Measurements from ENCODE around the gene PPIL4.
A peak's percentile ranks its signal among the peaks of the same experiment; 100 is the strongest.

PPIL4 gene, protein sequence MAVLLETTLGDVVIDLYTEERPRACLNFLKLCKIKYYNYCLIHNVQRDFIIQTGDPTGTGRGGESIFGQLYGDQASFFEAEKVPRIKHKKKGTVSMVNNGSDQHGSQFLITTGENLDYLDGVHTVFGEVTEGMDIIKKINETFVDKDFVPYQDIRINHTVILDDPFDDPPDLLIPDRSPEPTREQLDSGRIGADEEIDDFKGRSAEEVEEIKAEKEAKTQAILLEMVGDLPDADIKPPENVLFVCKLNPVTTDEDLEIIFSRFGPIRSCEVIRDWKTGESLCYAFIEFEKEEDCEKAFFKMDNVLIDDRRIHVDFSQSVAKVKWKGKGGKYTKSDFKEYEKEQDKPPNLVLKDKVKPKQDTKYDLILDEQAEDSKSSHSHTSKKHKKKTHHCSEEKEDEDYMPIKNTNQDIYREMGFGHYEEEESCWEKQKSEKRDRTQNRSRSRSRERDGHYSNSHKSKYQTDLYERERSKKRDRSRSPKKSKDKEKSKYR

DNA sequence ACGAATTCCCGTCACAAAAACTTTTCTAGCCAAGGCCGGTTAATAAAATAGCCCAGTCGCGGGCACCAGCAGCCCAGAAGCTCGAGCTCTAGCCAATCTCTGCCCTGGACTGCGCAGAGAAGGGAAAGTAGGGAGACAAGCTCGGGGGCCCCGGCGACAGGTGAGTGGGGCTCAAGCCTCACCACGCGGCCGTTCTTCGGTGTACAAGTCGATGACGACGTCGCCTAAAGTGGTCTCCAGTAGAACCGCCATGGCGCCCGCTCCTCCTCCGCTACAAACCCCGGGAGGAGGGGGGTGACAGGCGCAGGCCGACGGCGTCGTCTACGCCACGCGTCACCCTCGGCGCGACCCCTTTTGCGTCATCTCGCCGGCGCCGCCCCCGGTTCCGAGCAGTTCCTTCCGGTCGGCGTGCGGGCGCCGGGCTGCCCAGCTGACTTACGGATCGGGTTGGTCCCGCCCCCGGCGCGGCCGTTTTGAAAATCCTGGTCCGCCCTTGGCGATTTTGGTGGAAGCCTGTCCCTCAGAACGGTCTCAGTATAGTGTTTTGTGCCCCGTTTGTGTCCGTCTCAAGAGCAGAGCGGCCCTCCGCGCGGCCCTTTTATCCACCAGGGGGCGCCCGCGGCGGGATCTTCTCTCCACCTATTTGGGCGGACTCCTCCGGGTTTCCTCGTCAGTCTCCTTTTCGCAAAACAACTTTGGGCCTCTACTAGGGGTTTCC lies at the start of gene PPIL4:
PPIL4 (minus strand) TSS at position 290 of the 718 bp plus-strand sequence; CDS start at position 252, 38 bp downstream.
- DNase-seq: peak; percentile 91 to 95

DNA sequence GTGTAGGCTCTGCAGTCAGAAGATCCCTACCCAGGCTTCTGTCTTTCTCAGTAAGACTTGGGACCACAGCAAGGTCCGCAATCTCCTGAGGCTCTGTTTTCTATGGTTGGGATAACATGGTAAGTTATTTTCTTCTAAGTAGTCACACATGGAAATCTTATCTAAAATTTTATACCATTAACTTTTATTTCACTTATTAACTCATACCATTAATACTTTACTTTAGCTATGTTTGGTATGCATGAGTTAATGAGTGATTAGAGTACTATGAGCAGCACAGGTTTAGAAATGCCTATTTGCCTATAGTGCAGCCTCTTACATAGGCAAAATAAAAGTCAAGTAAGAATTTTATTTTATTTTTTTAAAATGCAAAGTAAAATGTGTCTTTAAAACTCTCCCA lies 47.6 kb upstream of the PPIL4 start:
- DNase-seq: no peak

DNA sequence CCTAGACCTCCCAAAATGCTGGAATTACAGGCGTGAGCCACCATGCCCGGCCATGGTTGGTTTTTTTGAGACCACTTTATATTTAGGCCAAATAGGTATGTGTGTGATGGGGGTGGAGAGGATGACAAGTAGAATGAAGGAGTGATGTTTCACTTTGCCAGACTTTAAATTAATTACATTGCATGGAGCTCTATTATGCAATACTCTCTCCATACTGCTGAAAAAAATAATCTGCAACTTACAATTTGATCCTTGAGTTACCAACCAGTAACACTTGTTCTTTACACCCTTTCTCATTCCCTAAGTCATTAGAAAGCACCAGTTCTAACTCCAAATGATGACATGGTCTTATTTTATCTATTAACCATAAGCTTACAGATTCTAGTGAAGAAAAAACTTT lies 47.1 kb upstream of the PPIL4 start:
- DNase-seq: no peak

DNA sequence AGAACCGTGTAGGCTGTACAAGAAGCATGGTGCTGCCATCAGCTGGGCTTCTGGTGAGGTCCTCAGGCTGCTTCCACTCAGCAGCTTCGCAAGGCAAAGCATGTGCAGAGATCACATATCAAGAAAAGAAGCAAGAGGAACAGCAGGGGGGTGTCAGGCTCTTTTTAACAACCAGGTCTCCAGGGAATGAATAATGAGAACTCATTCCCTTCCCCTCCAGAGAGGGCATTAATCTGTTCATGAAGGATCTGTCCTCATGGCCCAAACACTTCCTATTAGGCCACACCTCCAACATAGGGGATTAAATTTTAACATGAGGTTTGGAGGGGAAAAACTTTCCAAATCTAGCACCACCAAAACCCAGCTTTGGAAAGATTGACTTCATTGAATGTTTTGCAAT lies 40.3 kb upstream of the PPIL4 start:
- no peak for DNase-seq

DNA sequence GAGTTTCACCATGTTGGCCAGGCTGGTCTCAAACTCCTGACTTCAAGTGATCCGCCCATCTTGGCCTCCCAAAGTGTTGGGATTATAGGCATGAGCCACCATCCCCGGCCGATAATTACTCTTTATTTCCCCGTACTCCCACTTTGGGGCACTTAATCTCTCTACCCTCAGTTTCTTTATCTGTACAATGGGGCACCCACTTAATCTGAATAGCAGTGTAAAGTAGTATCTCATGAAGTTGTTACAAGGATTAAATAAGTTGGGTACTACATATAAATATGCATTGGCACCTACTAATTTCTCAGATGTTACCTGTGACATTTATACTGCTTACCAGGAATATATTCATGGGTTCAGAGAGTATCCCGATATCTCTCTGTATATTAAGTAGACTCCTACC lies 35.5 kb upstream of the PPIL4 start:
- DNase-seq: no peak

DNA sequence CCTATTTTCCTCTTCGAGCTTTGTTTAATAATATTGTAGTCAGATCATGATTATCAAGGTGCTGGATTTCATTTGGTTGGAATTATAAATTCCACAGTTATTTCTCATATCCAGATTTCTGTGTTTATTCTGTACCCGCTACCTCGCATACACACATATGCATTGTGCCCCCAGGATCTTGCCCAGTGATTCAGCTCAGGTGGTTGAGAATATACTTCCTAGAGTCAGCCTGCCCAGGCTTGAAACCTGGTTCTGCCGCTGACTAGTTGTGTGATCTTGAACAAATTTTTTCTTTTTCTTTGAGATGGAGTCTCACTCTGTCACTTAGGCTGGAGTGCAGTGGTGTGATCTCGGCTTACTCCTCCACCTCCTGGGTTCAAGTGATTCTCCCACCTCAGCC lies 35.0 kb upstream of the PPIL4 start:
- no peak for DNase-seq

DNA sequence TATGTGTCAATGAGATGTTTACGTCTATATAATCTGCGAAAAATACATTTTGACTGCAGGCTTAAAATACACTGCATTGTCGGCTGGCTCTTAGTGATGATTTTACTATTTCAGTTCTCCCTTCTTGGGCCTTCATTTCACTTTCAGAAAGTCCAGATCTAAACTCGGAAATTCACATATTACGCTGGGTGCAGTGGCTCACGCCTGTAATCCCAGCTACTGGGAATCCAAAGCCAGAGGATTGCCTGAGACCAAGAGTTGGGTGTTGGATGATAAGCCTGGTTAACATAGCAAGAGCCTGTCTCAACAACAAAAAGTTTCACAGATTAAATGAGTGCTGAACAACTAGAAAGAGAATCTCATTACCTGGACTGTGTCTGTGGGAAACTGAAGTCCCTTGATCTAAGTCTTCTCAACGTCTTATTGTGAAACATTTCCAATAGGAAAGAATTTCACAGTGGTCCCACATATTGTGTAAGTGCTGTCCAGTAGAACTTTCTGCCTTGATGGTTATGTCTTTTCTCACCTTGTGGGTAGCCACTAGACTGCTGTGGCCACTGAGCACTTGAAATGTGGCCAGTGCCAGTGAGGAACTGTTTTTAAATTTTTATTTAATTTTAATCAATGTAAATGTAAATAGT lies 22.2 kb upstream of the PPIL4 start:
- DNase-seq: no peak

DNA sequence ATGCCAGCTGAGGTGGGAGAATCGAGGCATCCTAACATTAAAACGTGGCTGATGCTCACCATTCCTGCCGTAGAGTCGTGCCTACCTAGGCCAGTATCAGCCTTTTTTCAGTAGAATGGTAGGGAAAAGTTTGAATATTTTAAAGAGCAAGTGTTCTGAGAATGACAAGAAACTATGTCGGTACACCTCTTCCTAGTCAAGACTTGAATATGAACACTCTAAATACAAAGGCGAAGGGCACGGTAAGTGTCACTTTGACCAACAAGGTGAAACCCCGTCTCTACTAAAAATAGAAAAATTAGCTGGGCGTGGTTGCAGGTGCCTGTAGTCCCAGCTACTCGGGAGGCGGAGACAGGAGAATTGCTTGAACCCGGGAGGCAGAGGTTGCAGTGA lies 21.3 kb upstream of the PPIL4 start:
- DNase-seq: no peak

DNA sequence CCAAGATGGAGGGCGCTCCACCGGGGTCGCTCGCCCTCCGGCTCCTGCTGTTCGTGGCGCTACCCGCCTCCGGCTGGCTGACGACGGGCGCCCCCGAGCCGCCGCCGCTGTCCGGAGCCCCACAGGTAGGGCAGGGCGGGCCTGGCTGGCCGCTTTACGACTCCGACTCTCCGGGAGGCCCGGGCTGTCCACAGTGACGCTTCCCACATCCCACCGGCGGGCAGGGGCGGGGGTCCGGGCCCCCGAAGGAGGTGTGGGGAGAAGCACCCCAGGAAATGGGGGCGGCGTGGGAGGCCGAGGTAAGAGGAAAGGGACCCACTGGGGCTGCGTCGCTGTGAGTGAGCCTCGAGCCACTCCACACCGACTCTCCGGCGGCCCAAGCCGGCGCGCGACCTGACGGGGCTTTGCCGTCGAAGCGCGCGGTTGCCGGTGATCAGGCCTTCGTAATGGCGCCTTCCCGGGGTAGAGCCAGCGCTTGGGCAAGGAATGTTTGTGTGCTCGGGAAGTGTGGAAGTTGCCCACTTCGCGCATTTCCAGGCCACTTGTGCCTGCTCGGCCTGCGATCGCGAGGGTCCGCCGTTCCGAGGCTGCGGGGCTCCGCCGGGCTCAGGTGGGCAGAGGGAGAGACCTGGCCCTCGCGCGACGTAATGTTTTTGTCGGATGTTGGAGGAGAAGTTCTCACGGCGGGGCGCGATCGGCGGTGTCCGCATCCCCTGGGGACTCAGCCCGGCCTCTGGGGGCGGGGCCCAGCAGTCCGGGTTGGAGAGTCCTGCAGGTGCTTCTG lies 20.8 kb upstream of the PPIL4 start:
- peak in 1 of 2 experiments; percentile 24 for DNase-seq

DNA sequence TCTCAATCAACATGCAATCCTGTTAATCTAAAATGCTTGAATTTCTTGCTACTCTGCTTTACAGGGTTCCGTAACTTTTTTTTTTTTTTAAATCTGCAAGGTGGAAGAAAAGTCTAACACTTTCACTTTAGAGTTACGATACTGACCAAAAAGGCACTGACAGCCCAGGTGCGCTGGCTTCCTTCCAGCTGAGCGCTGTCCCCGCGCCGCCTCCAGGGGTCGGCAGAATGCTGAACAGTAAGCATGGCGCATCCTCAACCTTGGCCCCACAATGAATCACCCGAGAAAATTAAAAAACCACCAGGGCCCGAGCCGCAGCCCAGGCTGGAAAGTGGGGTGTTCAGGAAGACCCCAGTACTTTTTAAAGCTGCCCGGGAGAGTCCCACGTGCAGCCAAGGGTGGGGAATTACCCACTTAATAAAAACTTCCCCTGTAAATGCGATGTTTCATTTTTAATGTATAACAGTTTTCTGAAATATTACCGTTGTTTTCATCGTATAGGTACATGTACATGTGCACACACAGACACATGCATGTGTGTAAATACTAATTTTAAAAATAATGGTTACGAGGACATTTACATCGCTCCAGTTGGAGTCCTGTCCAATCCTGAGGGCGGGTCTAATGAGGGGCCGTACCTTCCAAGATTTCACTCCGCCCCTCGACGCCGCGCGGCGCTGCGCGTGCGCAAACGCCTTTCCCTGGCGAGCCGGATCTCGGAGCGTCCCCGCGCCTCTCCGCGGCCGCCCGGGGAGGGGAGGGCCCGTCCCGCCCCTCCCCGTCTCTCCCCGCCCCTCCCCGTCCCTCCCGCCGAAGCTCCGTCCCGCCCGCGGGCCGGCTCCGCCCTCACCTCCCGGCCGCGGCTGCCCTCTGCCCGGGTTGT lies 19.9 kb upstream of the PPIL4 start, which contains the start of gene GINM1:
GINM1 (plus strand) TSS at position 849 of the 883 bp plus-strand sequence. CDS start 40 bp downstream, outside the sequence.
- peak; percentile 93 to 96 for DNase-seq

DNA sequence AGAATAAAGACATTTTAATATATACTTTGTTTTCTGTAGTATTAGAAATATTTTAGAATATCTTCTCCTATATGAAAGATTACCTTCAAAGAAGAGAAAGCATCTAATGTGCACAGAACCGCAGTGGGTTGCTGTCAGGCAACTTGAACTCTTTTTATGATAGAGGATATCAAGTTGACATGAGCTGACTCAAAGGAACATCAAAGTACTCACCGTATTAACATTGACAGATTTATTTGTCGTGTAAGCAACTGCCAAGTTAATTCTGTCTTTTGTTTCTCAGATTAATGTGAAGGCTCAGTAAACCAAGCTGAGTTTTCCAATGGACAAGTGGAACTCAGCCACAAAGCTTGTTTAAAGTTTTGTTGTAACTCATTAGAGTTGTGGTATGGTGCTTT lies 18.1 kb upstream of the PPIL4 start:
- no peak for DNase-seq

DNA sequence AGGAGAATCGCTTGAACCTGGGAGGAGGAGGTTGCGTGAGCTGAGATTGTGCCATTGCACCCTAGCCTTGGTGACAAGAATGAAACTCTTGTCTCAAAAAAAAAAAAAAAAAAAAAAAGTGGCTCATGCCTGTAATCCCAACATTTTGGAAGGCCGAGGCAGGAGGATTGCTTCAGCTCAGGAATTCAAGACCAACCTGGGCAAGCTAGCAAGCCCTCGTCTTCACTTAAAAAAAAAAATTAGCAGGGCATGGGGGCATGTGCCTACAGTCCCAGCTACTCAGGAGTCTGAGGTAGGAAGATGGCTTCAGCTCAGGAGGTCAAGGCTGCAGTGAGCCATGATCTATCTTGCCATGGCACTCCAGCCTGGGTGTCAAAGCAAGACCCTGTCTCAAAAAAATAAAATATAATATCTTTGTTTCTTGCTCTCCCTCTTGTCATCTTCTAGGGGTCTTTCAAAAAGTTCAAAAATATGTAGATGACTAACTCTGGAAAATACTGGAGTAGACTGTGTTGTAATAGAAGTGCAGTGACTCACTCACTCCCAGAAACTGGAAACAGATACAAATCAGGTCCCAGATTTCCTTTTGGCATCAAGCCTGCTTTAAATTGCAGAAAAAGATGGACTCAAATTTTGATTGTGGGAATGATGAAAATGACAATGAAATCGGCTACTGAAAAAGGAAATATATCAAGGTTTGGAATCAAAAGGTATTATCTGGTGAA lies 17.5 kb upstream of the PPIL4 start:
- DNase-seq: no peak

DNA sequence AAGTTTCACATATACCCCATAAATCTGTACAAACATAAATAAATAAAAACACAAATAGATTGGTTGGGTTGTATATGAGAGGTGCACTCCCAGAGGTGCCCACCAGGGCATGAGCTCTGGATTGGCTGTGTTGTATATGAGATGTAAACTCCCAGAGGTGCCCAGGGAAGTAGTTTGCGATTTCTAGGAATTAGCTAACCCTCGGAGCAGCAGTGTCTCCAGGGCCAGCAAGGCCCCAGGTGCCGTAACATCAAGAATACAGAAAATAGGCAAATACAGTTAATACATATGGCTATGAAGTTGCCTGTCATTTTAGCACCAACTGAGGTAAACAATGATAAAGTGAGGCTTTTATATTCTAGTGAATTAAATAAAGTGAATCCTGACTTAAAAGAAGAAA lies 14.9 kb upstream of the PPIL4 start:
- DNase-seq: peak; percentile 27 to 42

DNA sequence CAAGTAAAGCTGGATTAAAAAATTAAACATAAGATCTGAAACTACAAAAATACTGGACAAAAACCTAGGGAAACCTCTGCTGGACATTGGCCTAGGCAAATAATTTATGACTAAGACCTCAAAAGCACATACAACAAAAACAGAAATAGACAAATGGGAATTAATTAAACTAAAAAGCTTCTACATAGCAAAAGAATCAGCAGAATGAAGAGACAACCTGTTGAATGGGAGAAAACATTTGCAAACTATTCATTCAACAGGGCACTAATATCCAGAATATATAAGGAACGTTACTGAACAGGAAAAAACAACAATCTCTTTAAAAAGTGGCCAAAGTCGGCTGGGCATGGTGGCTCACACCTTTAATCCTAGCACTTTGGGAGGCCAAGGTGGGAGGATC lies 13.5 kb upstream of the PPIL4 start:
- no peak for DNase-seq

DNA sequence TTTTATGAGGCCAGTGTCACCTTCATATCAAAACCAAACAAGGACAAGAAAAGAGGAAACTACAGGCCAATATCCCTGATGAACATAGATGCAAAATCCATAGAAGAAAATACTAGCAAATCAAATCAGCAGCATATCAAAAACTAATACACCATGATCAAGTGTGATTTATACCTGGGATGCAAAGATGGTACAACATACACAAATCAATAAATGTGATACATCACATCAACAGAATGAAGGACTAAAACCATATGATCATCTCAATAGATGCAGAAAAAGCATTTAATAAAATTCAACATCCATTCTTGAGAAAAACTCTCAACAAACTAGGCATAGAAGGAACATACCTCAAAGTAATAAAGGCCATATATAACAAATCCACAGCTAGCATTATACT lies 12.2 kb upstream of the PPIL4 start:
- no peak for DNase-seq

DNA sequence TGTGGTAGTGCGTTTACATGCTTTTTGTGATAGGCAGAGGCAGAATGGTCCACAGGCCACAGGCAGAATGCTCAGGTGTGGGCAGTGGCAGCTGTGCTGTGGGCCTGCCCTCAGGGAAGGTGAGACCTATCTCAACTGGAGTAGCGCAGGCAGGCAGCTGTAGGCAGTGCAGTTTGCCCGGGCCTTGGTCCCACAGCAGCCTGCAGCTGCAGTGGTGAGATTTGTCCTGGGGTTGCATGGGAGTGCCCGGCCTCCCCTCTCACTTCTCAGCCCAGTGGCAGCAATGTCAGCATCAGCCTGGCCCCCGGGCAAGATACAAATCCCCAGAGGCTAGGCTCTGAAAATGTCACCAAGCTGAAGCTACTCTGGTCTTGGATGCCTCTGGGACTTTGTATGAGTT lies 6.1 kb upstream of the PPIL4 start:
- no peak for DNase-seq

DNA sequence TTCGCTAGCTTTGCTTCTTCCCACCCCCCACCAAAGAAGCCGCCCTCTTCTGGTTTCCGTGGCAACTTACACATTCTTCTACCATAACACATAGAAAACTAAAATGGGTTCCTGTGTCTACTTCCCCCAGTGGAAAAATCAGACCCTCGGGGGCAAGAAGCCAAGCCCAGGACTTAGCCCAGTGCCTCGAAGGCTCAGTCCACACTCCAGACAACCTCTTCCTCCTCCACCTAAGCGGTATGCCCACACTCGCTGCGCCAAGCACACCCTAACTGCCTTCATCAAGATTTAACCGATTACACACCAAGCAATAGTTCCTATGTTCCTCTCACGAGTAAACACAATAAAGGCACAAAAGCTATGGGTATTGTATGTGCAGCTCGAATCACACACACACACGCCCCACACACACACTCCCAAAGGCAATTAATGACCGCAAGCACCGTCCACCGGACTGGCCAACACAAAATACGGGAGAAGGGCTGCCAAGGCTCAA lies 537 bp downstream of the PPIL4 start:
- peak; percentile 74 to 89 for DNase-seq

DNA sequence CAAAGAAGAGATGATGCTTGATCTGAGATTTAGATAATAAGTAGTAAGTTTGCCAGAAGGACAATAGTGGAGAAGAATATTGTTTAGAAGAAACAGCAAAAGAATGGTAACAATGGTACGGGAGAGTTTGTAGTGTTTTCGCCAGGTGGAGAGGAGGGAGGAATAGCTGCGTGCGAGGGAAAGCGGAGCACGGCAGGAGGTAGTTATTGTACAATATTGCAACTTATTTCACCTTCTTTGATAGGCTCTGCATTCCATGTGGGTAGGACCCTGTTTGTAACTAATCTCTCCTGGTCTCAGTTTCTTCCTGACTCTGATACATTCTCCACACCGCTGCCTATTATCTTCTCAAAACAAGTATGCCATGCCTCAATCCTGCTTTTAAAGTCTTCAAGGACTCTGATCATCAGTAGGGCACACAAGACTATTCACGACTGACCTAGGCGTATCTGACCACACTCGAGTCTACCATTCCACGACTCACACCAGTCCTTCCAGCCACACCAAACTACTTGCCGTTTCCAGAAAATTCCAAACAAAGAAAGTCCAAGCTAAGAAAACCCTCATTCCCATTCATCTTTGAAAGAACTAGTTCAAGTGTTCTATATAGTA lies 1.1 kb downstream of the PPIL4 start:
- no peak for DNase-seq

DNA sequence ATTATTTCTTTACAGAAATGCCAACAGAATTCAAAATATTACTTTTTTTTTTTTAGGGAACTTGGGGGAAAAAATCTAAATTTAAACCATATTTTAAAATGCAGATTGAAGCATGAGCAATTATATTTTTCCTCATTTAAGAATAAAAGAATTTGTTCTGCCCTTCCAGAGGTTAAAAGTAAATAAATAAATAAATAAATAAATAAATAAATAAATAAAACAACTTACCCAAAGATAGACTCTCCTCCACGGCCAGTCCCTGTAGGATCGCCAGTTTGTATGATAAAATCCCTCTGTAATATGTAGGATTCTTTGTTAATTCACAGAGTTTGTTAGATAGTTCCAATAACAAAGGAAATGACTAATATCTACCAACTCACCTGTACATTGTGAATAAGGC lies 4.7 kb downstream of the PPIL4 start:
- no peak for DNase-seq

DNA sequence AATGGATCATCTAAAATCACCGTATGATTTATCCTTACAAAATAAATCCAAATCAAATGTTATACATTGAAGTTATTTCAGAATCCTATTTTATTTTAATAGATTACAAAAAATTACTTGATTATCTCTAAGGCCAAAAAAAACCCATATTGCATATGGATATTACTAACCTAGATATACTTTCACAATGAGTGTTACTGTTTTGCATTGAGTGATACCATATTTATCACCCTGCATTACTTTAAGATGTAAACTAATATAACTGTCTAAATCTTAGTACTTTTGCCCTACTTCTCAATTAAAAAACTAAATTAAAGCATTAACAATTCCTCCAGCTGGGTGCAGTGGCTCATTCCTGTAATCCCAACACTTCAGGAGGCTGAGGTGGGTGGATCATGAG lies 11.1 kb downstream of the PPIL4 start:
- DNase-seq: no peak

Measured in AML-193 (cell line).